OCI-LY1 (cell line): ENCODE measurements around the gene RRAGC.

Experiments used
- H2AFZ ChIP-seq: fragments of 200-600 bp; sonication (generic), shearing (Covaris generic); 2 replicates; pipeline ENCODE4 v1.6.0; 2014; ENCODE audit warnings: antibody characterized with exemption, mild to moderate bottlenecking, low read length
- H3F3A ChIP-seq: fragments of 200-600 bp; sonication (generic), shearing (Covaris generic); 2 replicates; pipeline ENCODE4 v1.6.0; 2014; ENCODE audit warnings: mild to moderate bottlenecking, antibody characterized with exemption, low read length, moderate library complexity; ENCODE audit not compliant: insufficient read depth
- H3K27ac ChIP-seq: fragments of 200-600 bp; sonication (generic); 2 replicates; pipeline ENCODE4 v1.5.1; 2014; ENCODE audit warnings: low read length, mixed run types, mild to moderate bottlenecking, low read depth; ENCODE audit not compliant: poor library complexity, severe bottlenecking
- H3K27me3 ChIP-seq: fragments of 200-600 bp; sonication (generic); 2 replicates; pipeline ENCODE4 v1.6.0; 2014; ENCODE audit warnings: antibody characterized with exemption, mild to moderate bottlenecking, low read length, moderate library complexity; ENCODE audit not compliant: insufficient read depth
- H3K36me3 ChIP-seq: fragments of 200-600 bp; sonication (generic); 2 replicates; pipeline ENCODE4 v1.6.1; 2014; ENCODE audit warnings: mild to moderate bottlenecking, antibody characterized with exemption, low read length, moderate library complexity, mixed read lengths; ENCODE audit not compliant: insufficient read depth
- H3K4me1 ChIP-seq: fragments of 200-600 bp; sonication (generic); 2 replicates; pipeline ENCODE4 v1.5.1; 2014; ENCODE audit warnings: mild to moderate bottlenecking, low read length, moderate library complexity; ENCODE audit not compliant: insufficient read depth, severe bottlenecking
- H3K4me2 ChIP-seq: fragments of 200-600 bp; sonication (generic), shearing (Covaris generic); 2 replicates; pipeline ENCODE4 v1.6.1; 2014; ENCODE audit warnings: low read length
- H3K4me3 ChIP-seq: fragments of 200-600 bp; sonication (generic); 2 replicates; pipeline ENCODE4 v1.5.1; 2014; ENCODE audit warnings: low read length, low read depth, mild to moderate bottlenecking, mixed read lengths; ENCODE audit not compliant: poor library complexity, severe bottlenecking
- H3K79me2 ChIP-seq: fragments of 200-600 bp; shearing (Covaris generic); 2 replicates; pipeline ENCODE4 v1.6.1; 2016; ENCODE audit warnings: mixed run types, low read length, mixed read lengths; ENCODE audit not compliant: insufficient read depth
- H3K9ac ChIP-seq: fragments of 200-600 bp; sonication (generic), shearing (Covaris generic); 2 replicates; pipeline ENCODE4 v1.6.1; 2014; ENCODE audit warnings: mild to moderate bottlenecking, low read length, mixed read lengths
- H3K9me2 ChIP-seq: fragments of 200-600 bp; sonication (generic), shearing (Covaris generic); 2 replicates; pipeline ENCODE4 v1.6.1; 2014; ENCODE audit warnings: low read depth, mild to moderate bottlenecking, low read length, mixed read lengths
- H3K9me3 ChIP-seq: fragments of 200-600 bp; shearing (Covaris generic); 2 replicates; pipeline ENCODE4 v1.6.1; 2014; ENCODE audit warnings: low read length, mixed read lengths
- H4K20me1 ChIP-seq: fragments of 200-600 bp; sonication (generic), shearing (Covaris generic); 2 replicates; pipeline ENCODE4 v1.6.0; 2016; ENCODE audit warnings: mild to moderate bottlenecking, low read length; ENCODE audit not compliant: insufficient read depth
- CTCF ChIP-seq: fragments of 200-600 bp; sonication (generic), shearing (Covaris generic); IDR thresholded peaks from 2 replicates; pipeline ENCODE4 v1.5.1; 2017; ENCODE audit warnings: mild to moderate bottlenecking, antibody characterized with exemption, low read length, moderate library complexity, mixed read lengths
- EZH2 ChIP-seq: fragments of 200-600 bp; sonication (generic), shearing (Covaris generic); IDR thresholded peaks from 2 replicates; pipeline ENCODE4 v1.8.0; 2017; ENCODE audit warnings: borderline replicate concordance, mixed run types, mild to moderate bottlenecking, antibody characterized with exemption, low read length, moderate library complexity, mixed read lengths

Gene RRAGC

GRCh38 chr1:38870996-38871395 lies 11.4 kb upstream of the RRAGC start:
- no peak overlapping the region for H3K9ac ChIP-seq
- no peaks in the 10 kb centered on the region for H3K27me3 ChIP-seq
- H2AFZ ChIP-seq = no peak overlapping the region
- H3K27ac ChIP-seq = no peak overlapping the region
- no peak for TF ChIP-seq CTCF
- H3K4me2 ChIP-seq = no peak overlapping the region
- peaks cover 8% of the 10 kb centered on the region; the same call in 1 of the 2 replicates for H3K79me2 ChIP-seq
- H3K4me3 ChIP-seq = no peak overlapping the region
- peaks cover 10% of the 10 kb centered on the region; the same call in 1 of the 2 replicates for H3K36me3 ChIP-seq
- H3F3A ChIP-seq = no peaks in the 10 kb centered on the region
- H3K4me1 ChIP-seq = peaks cover 24% of the 10 kb centered on the region
- H3K9me3 ChIP-seq = no peaks in the 10 kb centered on the region
- H3K9me2 ChIP-seq = no peaks in the 10 kb centered on the region
- no peaks in the 10 kb centered on the region for H4K20me1 ChIP-seq

- Histone ChIP-seq H3K4me2 (no peak overlapping the region), H3K4me3 (no peak overlapping the region), H3K9ac (no peak overlapping the region), H3K4me1 (peaks cover 8% of the 10 kb centered on the region), H3F3A (peaks cover 3% of the 10 kb centered on the region; the same call in 1 of the 2 replicates), H3K36me3 (peaks cover 28% of the 10 kb centered on the region; the same call in 1 of the 2 replicates), H3K79me2 (peaks cover 4% of the 10 kb centered on the region; the same call in 1 of the 2 replicates), H3K9me3 (no peaks in the 10 kb centered on the region), H3K9me2 (no peaks in the 10 kb centered on the region), H3K27ac (no peak overlapping the region), H3K27me3 (no peaks in the 10 kb centered on the region), H4K20me1 (no peaks in the 10 kb centered on the region), H2AFZ (no peak overlapping the region)
- TF ChIP-seq EZH2 (no peak), CTCF (no peak)
These were observed 7.6 kb upstream of the RRAGC start for GRCh38 chr1:38867208-38867607.

DNA sequence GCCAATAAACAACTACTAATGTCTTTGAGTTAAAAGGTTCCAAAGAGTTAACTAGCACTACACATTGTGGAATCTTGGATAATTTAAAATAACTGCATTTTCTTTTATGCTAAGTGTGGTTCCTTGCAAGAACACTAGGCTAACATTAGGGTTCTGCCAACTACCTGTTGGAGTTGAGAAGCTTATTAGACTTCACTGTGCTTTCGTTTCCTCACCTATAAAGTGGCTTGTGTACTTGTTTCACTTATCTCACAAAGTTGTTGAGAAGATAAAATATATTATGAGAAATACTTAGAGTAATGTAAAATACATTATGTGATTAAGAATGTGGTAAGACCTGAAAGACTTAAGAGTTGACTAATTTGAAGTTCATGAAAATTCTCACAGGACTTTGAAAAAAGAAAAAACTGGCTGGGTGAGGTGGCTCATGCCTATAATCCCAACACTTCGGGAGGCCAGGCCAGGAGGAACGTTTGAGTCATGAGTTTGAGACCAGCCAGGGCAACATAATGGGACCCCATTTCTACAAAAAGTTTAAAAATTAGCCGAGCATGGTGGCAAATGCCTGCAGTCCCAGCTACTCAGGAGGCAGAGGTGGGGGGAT lies 5.6 kb upstream of the RRAGC start:
- Histone ChIP-seq H3K4me2 (no peak overlapping the region), H3K27ac (no peak overlapping the region), H3F3A (peaks cover 3% of the 10 kb centered on the region; the same call in 1 of the 2 replicates), H3K4me1 (peaks cover 8% of the 10 kb centered on the region), H3K9ac (no peak overlapping the region), H3K79me2 (peaks cover 4% of the 10 kb centered on the region; the same call in 1 of the 2 replicates), H2AFZ (no peak overlapping the region), H4K20me1 (no peaks in the 10 kb centered on the region), H3K27me3 (no peaks in the 10 kb centered on the region), H3K4me3 (no peak overlapping the region), H3K9me2 (no peaks in the 10 kb centered on the region), H3K36me3 (peaks cover 31% of the 10 kb centered on the region; the same call in 1 of the 2 replicates), H3K9me3 (no peaks in the 10 kb centered on the region)
- TF ChIP-seq CTCF (no peak), EZH2 (no peak)
